Dendritic cell treated with granulocyte-macrophage colony-stimulating factor and Interleukin-4, amounts not matched to agents 40 ng/mL and 50 ng/mL, for 4 days (primary cell): ENCODE measurements around the gene SLC26A1.

Experiments
- H3K27ac Mint-ChIP-seq: one replicate; pipeline ENCODE4 v1.8.0; 2022; ENCODE audit warnings: mild to moderate bottlenecking, mixed read lengths
- H3K27me3 Mint-ChIP-seq: one replicate; pipeline ENCODE4 v1.8.0; 2022; ENCODE audit warnings: mild to moderate bottlenecking, mixed read lengths
- H3K36me3 Mint-ChIP-seq: one replicate; pipeline ENCODE4 v1.8.0; 2022; ENCODE audit warnings: low read depth, mixed read lengths
- H3K4me1 Mint-ChIP-seq: one replicate; pipeline ENCODE4 v1.8.0; 2022; ENCODE audit warnings: low read depth, mixed read lengths
- H3K4me3 Mint-ChIP-seq: one replicate; pipeline ENCODE4 v1.8.0; 2022; ENCODE audit warnings: mild to moderate bottlenecking, moderate library complexity, mixed read lengths
- H3K9me3 Mint-ChIP-seq: one replicate; pipeline ENCODE4 v1.8.0; 2022; ENCODE audit warnings: mixed read lengths
- intact Hi-C: fragments of 100-400 bp; cut with micrococcal nuclease; formaldehyde crosslinking; loops from one replicate; pipeline ENCODE4 v1.15.0; 2022

The SLC26A1 gene

DNA sequence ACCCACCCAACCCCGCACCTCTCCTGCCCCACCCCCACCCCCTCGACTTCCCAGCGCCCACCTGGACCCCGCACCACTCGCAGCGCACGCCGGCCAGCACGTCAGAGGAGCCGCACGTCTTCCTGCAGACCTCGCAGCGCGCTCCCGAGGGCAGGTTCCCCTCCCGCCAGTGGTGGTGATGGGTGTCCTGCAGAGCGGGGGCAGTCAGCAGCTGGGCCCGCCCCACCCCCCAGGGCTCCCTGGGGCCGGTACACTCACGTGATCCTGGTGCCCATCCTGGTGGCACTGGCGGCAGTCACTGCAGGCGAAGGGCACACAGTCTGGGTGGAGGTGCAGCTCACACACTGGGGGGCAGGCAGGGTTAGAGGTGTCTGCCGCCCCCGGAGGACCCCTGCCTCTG is 25.0 kb downstream of the SLC26A1 start:
- intact Hi-C loops = no loop called here
- H3K27me3 Mint-ChIP-seq = peaks cover 12% of the 10 kb centered on the region
- H3K36me3 Mint-ChIP-seq = peaks cover 68% of the 10 kb centered on the region
- H3K4me3 Mint-ChIP-seq = no peak overlapping the region
- H3K9me3 Mint-ChIP-seq = no peaks in the 10 kb centered on the region
- peaks cover 32% of the 10 kb centered on the region for H3K4me1 Mint-ChIP-seq
- H3K27ac Mint-ChIP-seq = no peak overlapping the region

DNA sequence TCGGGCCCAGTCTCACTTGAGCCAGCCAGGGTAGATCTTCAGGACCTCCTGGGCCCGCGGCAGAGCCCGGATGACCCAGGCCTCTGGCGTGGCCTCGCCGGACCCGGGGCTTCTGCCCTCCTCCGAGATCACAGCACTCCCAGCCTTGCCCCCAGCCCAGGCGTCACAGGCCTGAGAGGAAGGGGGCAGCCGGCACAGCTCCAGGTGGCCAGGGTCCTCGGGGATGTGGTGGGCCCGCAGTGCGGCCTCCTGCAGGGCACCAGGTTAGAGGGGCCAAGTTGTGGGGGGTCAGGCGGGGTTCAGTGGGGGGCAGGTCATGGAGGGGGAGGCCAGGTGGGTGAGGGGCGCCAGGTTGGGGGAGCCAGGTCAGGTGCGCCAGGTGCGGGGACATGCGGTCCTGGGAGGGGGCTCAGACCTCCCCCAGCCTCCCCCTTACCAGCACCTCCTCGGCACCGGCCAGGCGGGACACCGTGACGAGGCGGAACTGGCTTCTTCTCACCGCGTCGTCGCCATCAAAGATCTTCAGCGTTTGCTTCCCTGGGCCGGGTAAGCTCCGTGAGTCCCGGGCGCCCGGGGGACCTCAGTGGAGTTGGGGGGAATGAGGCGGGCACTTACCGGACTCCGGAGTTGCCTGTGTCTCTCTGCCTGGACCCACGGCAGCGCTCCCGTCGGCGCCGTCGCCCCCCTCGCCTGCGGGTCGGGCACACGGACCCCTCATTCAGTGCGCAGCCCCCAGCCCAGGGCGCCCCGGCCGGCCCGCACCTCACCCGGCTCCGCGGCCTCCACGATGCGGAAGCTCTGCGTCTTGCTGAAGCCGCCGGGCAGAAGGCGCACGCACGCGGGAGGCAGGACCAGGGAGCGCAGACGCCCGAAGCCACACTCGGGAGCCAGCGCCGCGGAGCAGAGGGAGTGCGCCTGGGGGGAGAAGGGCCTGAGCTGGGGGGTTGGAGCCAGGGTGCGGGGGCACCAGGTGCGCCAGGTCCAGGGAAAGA is 25.8 kb downstream of the SLC26A1 start:
- H3K27me3 Mint-ChIP-seq = peaks cover 12% of the 10 kb centered on the region
- no peak overlapping the region for H3K4me3 Mint-ChIP-seq

DNA sequence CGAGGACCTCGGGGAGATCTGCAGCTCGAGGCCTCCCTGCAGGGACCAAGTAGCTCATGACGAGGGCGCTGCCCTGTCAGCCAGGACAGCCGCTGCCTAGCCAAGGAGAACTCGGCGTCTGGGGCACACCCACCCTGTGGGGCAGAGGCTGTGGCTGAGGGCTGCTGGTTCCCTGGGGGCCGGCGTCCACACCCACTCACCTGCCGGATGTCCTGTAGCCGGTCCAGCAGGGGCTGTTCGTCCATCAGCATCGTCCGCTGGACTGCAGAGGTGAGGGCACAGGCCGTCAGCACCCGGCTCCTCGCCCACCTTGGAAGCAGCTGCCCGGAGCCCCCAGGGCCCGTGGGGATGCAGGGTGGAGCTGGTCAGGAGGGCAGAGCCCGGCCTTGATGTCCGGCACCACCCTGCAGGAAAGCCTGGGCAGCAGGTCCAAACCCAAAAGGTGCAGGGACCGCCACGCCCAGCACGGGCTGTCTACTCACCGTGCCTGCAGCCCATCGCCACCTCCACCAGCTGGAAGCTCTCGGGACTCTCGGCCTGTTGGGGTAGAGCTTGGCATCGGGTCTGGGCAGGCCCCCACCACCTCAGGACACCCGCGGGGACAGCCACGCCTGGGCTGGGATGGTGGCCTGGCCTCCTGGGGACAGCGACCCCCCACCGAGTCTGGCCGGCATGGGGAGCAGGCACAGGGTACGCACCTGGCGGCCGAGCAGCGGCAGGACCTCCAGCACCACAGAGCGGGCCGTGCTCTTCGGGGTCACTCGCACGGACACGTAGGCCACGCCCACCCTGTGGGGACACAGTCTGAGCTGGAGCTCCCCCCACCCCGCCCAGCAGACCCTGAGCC is 26.7 kb downstream of the SLC26A1 start:
- Mint-ChIP-seq H3K27ac (no peak overlapping the region), H3K27me3 (peaks cover 12% of the 10 kb centered on the region), H3K4me1 (peaks cover 22% of the 10 kb centered on the region), H3K9me3 (no peaks in the 10 kb centered on the region), H3K4me3 (no peak overlapping the region), H3K36me3 (peaks cover 85% of the 10 kb centered on the region)
- intact Hi-C loops = no loop called here

More for the DNA sequence above, 25.8 kb downstream of the SLC26A1 start:
- H3K36me3 Mint-ChIP-seq = peaks cover 76% of the 10 kb centered on the region
- H3K27ac Mint-ChIP-seq = no peak overlapping the region
- intact Hi-C loops = no loop called here
- H3K4me1 Mint-ChIP-seq = peaks cover 29% of the 10 kb centered on the region
- no peaks in the 10 kb centered on the region for H3K9me3 Mint-ChIP-seq

GRCh38 chr4:965766-966134 is 27.5 kb downstream of the SLC26A1 start:
- Mint-ChIP-seq H3K27ac (no peak overlapping the region), H3K36me3 (peaks cover 89% of the 10 kb centered on the region), H3K27me3 (peaks cover 12% of the 10 kb centered on the region), H3K9me3 (no peaks in the 10 kb centered on the region), H3K4me3 (no peak overlapping the region), H3K4me1 (peaks cover 14% of the 10 kb centered on the region)
- intact Hi-C loops = no loop called here

DNA sequence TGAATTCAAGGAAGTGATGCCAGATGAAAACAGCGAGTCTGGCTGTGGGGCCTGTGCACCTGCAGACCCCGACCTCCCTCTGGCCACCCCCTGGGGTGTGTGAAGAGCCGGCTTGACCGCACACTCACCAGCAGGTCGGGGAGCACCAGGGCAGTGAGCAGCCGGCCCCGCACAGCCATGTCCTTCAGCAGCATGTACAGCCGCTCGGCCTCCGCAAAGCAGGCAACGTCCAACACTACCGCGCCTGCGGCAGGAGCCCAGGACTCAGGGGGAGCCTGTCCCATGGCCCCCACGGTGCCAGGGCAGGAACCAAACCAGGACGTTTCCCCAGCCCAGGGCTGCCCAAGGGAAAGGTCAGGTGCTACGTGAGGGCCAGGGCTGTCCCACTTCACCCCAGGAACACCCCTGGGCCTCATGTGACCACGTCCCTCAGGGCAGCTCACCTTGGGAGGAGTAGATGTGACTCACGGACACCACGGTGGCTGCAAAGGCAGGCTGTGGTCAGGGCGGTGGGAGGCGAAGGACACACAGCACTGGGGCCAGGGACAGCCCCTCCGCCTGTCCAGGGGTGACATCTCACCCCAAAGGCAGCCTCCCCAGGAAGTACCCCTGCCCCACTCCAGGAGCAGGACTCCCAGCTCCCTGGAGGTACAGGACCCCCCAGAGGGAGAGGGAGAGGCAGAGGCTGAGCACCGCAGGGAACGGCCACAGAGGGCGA is 28.0 kb downstream of the SLC26A1 start:
- H3K27me3 Mint-ChIP-seq = peaks cover 12% of the 10 kb centered on the region

GRCh38 chr4:964346-965025 is 28.7 kb downstream of the SLC26A1 start:
- Mint-ChIP-seq H3K4me1 (peaks cover 5% of the 10 kb centered on the region), H3K9me3 (no peaks in the 10 kb centered on the region), H3K27ac (no peak overlapping the region), H3K4me3 (no peak overlapping the region), H3K27me3 (peaks cover 12% of the 10 kb centered on the region), H3K36me3 (peaks cover 97% of the 10 kb centered on the region)
- intact Hi-C loops = no loop called here

More for the DNA sequence above, 28.0 kb downstream of the SLC26A1 start:
- H3K27ac Mint-ChIP-seq = no peak overlapping the region
- no peak overlapping the region for H3K4me3 Mint-ChIP-seq
- H3K9me3 Mint-ChIP-seq = no peaks in the 10 kb centered on the region
- H3K4me1 Mint-ChIP-seq = peaks cover 9% of the 10 kb centered on the region
- H3K36me3 Mint-ChIP-seq = peaks cover 90% of the 10 kb centered on the region
- intact Hi-C loops = no loop called here

GRCh38 chr4:963276-964225 is 29.7 kb downstream of the SLC26A1 start:
- Mint-ChIP-seq H3K9me3 (no peaks in the 10 kb centered on the region), H3K27me3 (peaks cover 5% of the 10 kb centered on the region), H3K4me3 (no peak overlapping the region), H3K4me1 (no peaks in the 10 kb centered on the region), H3K27ac (no peak overlapping the region), H3K36me3 (peaks cover 99% of the 10 kb centered on the region)
- intact Hi-C loops = no loop called here

GRCh38 chr4:962231-963208 is 30.7 kb downstream of the SLC26A1 start:
- Mint-ChIP-seq H3K4me1 (no peaks in the 10 kb centered on the region), H3K27me3 (no peaks in the 10 kb centered on the region), H3K4me3 (no peak overlapping the region), H3K9me3 (no peaks in the 10 kb centered on the region), H3K27ac (no peak overlapping the region), H3K36me3 (peaks cover 100% of the 10 kb centered on the region)
- intact Hi-C loops = no loop called here

DNA sequence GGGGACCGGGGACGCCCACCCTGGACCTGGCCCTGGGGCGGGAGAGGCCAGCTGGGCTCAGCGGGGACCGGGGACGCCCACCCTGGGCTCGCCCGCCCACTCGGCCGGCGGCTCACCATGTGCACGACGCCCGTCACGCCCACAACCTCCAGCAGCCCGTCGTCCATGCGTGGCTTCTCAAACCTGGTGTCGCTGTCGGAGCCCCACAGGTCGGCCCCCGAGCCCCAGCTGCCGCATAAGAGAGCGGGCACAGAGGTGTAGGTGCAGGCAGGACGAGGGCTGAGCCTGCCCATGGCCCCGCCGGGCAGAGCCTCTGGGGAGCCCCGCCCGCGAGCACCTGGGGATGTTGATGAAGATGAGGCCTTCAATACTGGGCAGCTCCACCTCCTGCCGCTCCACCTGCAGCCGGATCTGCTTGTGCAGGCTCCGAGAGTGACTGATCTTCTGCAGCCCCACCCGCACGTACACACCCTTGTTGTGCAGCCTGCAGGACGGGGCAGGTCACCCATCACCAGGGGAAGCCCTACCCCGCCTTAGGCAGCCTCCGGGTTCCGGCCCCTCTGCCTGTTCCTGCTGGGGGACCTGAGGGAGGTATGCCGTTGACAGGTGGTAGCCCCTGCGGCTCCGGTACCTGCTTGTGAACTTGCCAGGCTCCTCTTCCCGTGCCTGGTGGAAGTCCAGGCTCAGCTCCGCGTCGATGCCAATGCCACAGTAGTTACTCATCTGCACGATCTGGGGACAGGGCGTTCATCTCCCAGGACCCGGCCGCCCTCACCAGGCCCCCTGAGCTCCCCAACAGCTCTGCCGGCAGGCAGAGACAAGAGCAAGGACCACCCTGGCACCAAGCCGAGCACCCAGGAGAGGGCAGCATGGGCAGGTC is 31.6 kb downstream of the SLC26A1 start:
- no peak overlapping the region for H3K27ac Mint-ChIP-seq
- no peaks in the 10 kb centered on the region for H3K4me1 Mint-ChIP-seq
- H3K9me3 Mint-ChIP-seq = no peaks in the 10 kb centered on the region
- peaks cover 100% of the 10 kb centered on the region for H3K36me3 Mint-ChIP-seq
- no peak overlapping the region for H3K4me3 Mint-ChIP-seq
- no peaks in the 10 kb centered on the region for H3K27me3 Mint-ChIP-seq
- intact Hi-C loops = no loop called here

DNA sequence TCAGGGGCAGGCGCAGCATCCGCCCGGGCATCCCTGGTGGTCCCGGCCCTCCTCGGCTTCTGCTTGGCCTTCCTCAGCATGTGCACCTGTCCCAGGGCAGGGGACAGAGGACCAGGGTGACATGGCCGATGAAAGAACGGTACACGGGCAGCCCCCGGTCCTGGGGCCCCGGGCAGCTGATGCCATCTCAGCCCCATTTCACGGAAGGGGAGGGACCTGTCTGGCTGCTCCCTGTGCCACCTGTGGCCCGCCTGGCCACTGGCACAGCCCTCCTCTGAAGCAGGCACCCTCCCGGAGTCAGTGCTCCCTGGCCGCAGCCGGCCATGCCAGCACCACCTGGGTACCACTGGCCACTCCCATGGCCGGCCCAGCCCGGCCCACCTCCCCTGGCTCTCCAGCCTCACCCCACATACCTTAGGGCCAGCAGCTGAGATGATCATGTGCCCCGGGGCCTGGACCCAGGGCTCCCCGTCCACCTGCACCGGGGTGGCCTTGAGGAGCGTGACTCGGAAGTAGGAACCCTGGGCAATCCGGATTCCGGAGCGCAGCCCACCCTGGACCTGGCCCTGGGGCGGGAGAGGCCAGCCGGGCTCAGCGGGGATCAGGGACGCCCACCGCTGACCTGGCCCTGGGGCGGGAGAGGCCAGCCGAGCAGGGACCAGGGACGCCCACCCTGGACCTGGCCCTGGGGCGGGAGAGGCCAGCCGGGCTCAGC is 32.4 kb downstream of the SLC26A1 start:
- intact Hi-C loops = no loop called here
- Mint-ChIP-seq H3K4me3 (no peak overlapping the region), H3K36me3 (peaks cover 100% of the 10 kb centered on the region), H3K27ac (no peak overlapping the region), H3K4me1 (no peaks in the 10 kb centered on the region), H3K27me3 (no peaks in the 10 kb centered on the region), H3K9me3 (no peaks in the 10 kb centered on the region)
